Subcutaneous adipose tissue (tissue), 4 donors: ENCODE results near the gene VRK2. TPM values are rescaled to one million over a fixed set of nuclear protein-coding genes. Genes with fewer than 3 reads are reported as not detected.

ENCODE experiments used
- total RNA-seq, 4 donors: library from RNA; depleted of rRNA; stranded (reverse); fragments of >200 nt; gene quantifications; one replicate each; pipeline ENCODE4 v1.1.0, GENCODE V29; 2016
- TF ChIP-seq, protein P1 (sequence below): fragments of 450-650 bp; IDR thresholded peaks from one replicate; pipeline ENCODE4 v1.5.1; 2016; ENCODE audit warnings: low read depth, mild to moderate bottlenecking, control low read depth, antibody characterized with exemption, moderate library complexity

VRK2 gene
- total RNA-seq, 4 donors from 2014 or later = 18.5 to 42.7 (median 23.9) TPM

DNA sequence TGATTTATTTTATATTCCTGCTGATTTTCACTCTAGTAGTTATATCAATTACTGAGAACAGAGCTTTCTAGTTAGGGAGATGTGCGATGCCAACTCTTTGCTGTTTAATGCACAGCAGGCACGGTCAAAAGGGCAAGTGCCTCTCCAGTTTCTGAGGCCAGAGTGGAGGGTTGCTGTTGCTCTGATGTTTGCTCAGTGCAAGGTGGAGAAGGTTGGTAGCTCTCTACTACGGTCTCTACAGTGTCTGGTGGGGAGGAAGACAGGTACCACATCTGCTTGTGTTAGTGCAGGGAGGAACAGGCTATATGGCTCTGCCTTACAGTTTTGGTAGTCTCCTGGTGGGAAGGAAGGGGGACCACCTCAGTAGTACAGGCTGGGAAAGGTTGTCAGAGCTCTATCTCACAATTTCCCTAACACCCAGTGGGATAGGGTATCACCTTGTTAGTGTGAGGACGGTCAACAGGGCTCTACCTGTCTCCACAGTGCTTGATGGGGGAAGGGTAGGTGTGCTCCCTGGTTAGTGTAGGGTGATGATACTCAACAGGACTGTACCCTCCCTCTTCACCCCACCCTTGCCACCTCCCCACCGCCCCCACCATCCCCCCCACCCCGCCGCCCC lies 108.7 kb downstream of the VRK2 start:
- TF ChIP-seq, protein P1, sequence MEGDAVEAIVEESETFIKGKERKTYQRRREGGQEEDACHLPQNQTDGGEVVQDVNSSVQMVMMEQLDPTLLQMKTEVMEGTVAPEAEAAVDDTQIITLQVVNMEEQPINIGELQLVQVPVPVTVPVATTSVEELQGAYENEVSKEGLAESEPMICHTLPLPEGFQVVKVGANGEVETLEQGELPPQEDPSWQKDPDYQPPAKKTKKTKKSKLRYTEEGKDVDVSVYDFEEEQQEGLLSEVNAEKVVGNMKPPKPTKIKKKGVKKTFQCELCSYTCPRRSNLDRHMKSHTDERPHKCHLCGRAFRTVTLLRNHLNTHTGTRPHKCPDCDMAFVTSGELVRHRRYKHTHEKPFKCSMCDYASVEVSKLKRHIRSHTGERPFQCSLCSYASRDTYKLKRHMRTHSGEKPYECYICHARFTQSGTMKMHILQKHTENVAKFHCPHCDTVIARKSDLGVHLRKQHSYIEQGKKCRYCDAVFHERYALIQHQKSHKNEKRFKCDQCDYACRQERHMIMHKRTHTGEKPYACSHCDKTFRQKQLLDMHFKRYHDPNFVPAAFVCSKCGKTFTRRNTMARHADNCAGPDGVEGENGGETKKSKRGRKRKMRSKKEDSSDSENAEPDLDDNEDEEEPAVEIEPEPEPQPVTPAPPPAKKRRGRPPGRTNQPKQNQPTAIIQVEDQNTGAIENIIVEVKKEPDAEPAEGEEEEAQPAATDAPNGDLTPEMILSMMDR = no peak

DNA sequence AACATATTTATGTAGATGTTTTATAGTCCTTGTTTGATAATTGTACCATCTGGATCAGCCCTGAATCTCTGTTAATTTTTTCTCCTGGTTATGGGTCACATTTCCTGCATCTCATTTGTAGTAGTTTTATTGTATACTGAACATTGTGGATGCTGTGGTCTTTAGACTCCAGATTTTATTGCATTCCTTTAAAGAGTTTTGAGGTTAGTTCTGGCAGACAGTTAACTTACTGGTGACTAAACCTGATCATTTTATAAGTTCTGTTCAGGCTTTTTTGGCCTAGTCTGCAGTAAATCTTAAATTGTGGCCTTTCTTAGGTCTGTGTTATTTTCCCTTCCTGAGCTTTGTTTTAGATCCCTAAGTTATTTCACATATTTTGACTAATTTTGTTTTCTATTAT lies 110.2 kb downstream of the VRK2 start:
- TF ChIP-seq, protein P1 = no peak

DNA sequence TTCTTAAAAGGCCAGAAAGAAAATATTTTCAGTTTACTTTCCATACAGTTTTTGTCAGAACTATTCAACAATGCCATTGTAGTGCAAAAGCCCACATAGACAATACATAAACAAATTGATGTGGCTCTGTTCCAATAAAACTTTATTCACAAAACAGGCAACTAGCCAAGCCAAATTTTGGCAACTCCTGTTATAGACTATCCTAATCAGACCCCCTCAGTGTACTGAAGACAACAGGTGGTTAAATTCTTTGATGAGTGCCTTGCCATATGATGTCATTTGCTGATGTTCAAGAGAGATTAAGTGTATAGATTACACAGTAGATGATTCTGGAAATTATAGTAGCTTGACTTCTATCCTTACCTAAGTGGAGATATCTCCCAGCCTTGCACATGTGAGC lies 111.1 kb downstream of the VRK2 start:
- TF ChIP-seq, protein P1 = no peak

DNA sequence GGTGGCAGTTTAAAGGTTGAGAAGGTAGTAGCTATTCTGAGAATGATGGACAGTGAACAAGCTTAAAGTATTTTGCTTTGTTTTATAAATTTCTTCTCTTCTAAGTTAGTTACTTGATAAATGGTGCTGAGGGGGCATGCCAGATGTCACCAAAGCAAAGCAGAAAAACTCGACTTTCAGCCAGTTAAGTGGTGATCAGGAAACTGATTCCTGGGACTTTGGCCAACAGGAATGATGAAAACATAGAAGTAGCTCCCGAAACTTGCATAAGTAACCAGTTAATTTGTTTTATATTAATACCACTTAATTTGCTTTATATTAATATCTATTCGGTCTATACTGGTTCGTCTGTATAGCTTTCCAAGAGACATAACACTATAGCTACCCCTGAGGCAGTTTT lies 111.9 kb downstream of the VRK2 start:
- TF ChIP-seq, protein P1 = no peak

DNA sequence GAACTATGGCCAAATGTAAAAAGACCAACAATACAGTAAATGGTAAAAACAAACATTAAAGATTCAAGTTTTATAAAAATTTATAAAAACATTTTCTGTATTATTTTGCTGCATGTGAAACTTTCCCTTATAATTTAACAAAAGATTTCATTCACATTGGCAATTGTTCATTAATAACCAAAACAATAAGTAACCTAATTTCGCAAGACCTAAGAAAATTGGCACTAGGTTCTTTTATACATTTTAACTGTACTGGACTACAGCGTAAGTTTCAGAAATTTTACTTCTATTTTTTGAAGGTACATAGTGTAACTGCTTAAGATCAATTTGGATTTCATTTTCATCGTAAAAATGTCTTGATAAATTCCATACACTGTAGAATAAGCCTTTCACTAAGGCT lies 117.3 kb downstream of the VRK2 start:
- TF ChIP-seq, protein P1 = no peak

DNA sequence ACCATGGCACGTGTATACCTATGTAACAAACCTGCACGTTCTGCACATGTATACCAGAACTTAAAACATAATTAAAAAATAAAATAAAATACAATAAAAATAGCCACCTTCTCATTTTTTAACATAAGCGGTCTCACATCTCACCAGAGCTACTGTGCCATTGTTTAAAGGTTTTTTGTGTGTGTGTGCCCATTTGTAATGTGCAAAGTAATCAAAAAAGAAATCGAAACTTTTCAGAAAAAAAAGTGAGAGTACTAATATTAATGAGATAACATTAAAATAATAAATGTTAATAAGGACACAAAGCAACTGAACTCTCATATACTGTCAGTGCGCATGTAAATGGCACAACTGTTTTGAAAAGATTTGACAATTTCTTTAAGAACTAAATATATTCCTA lies 134.0 kb downstream of the VRK2 start:
- TF ChIP-seq, protein P1 = no peak

DNA sequence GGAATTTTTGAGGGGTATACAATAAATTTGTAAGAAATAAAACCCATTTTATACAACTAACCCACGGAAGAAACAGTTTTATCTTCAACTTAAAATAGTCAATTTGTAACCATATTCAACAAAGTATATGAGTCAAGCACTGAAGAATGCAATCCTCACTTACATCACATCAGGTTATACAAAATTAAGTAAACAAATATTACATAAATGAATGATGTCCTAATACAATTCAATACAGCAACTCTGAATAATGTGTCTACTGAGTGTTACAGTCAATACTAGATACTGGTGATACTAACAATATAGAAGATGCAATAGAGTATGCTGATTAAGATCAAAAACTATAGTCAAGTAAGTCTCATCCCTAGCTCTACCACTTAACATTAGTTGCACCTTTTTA lies 135.9 kb downstream of the VRK2 start:
- TF ChIP-seq, protein P1 = no peak
